ENCODE measurements around the gene HSD17B12. TPM values are rescaled to one million over a fixed set of nuclear protein-coding genes. Genes with fewer than 3 reads are reported as not detected.

Gene HSD17B12
- total and polyA plus RNA-seq, 2 of the 4 experiments (the other 2 are of a cell fraction): 38.0 to 44.6 TPM

DNA sequence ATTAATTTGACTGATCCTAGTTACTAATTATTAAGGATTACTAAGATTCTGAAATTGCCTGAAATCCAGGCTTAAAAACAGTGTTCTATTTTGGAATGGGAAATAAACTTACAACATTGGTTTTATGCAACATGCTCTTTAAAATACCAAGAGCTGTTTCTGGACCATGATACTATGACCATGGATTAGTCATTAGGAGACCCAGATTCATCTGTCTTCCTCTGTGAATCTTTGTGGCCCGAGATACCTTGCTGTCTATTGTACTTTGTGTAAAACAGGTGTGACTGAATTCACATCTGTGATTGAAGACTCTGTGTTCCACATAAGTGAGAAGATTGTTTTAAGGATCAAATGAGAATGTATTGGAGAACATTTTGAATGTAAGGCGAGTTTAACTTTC, 98.8 kb downstream of the HSD17B12 start:
- in situ Hi-C loops (cut with MboI; ENCODE audit: low sequenced_read_pairs) (no loop called here), dilution Hi-C loops (cut with HindIII; ENCODE audit: low sequenced_read_pairs, unreplicated experiment) (no loop called here), intact Hi-C loops (cut with micrococcal nuclease) (no loop called here)
- no peak overlapping the region for H2AK5ac ChIP-seq (ENCODE audit: low read depth, low read length)
- H3K9me1 ChIP-seq (ENCODE audit: insufficient read depth, low read length): no peaks in the 10 kb centered on the region
- no peak overlapping the region for H4K8ac ChIP-seq (ENCODE audit: low read depth in 2 of 2, low read length in 2 of 2)
- H3K4me3 ChIP-seq (ENCODE audit: insufficient read depth, low read depth, low read length): no peak overlapping the region
- H3K23ac ChIP-seq (ENCODE audit: low read depth, low read length): no peak overlapping the region
- H3K9me3 ChIP-seq (ENCODE audit: control insufficient read depth, insufficient read depth, low read length): 0 out of 2 replicates have a peak, but pooled peaks cover 3% of the 10 kb centered on the region
- no peak overlapping the region for H2BK15ac ChIP-seq (ENCODE audit: low read depth, low read length)
- H2AFZ ChIP-seq (replicated peaks; ENCODE audit: low read length, poor library complexity): no peak overlapping the region
- no peak overlapping the region for H3K56ac ChIP-seq (ENCODE audit: extremely low read depth, insufficient read depth, low read length)
- CTCF ChIA-PET: no interaction called here
- no peak overlapping the region for H2AK9ac ChIP-seq (replicated peaks; ENCODE audit: low read depth, low read length, poor library complexity)
- H3K9ac ChIP-seq (ENCODE audit: low read depth, low read length): no peak overlapping the region
- H3K18ac ChIP-seq (ENCODE audit: low read depth, low read length): no peak overlapping the region
- no TSS peak for BruUV-seq (replicated peaks)
- POLR2A ChIA-PET (ENCODE audit: unreplicated experiment): no interaction called here
- DNase-seq (no peak), ATAC-seq (ENCODE audit: low read depth) (no peak)
- no peak overlapping the region for H3K4ac ChIP-seq (ENCODE audit: low read depth, low read length)
- H3K36me3 ChIP-seq (ENCODE audit: control insufficient read depth, insufficient read depth, low read length): 0 out of 2 replicates have a peak, but pooled peaks cover 1% of the 10 kb centered on the region
- TF ChIP-seq MAZ (IDR thresholded peaks at IDR 0.05; ENCODE audit: borderline replicate concordance, low read depth, low read length) (no peak), NFE2L2 (IDR thresholded peaks at IDR 0.05; ENCODE audit: low read depth, low read length) (no peak), RAD21 (IDR thresholded peaks at IDR 0.05; ENCODE audit: low read length) (no peak), RFX5 (IDR thresholded peaks at IDR 0.05; ENCODE audit: low read depth, low read length) (no peak), CEBPB (IDR thresholded peaks at IDR 0.05; ENCODE audit: low read depth, low read length) (no peak), SMC3 (IDR thresholded peaks at IDR 0.05; ENCODE audit: low read depth, low read length) (no peak), BHLHE40 (IDR thresholded peaks at IDR 0.05; ENCODE audit: low read depth, low read length) (no peak), CHD1 (IDR thresholded peaks at IDR 0.05; ENCODE audit: low read depth, low read length) (no peak), MAFK (IDR thresholded peaks at IDR 0.05; ENCODE audit: low read depth, low read length) (no peak), MXI1 (IDR thresholded peaks at IDR 0.05; ENCODE audit: borderline replicate concordance, low read depth, low read length) (no peak), RCOR1 (IDR thresholded peaks at IDR 0.05; ENCODE audit: insufficient replicate concordance, low read length) (no peak), POLR2A (IDR thresholded peaks at IDR 0.05; ENCODE audit: low read depth, low read length) (no peak), FOS (IDR thresholded peaks at IDR 0.05; ENCODE audit: low read depth, low read length) (no peak)
- TF ChIP-seq, protein P1, sequence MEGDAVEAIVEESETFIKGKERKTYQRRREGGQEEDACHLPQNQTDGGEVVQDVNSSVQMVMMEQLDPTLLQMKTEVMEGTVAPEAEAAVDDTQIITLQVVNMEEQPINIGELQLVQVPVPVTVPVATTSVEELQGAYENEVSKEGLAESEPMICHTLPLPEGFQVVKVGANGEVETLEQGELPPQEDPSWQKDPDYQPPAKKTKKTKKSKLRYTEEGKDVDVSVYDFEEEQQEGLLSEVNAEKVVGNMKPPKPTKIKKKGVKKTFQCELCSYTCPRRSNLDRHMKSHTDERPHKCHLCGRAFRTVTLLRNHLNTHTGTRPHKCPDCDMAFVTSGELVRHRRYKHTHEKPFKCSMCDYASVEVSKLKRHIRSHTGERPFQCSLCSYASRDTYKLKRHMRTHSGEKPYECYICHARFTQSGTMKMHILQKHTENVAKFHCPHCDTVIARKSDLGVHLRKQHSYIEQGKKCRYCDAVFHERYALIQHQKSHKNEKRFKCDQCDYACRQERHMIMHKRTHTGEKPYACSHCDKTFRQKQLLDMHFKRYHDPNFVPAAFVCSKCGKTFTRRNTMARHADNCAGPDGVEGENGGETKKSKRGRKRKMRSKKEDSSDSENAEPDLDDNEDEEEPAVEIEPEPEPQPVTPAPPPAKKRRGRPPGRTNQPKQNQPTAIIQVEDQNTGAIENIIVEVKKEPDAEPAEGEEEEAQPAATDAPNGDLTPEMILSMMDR (conservative IDR thresholded peaks at IDR 0.05; ENCODE audit: low read depth, low read length): no peak
- TF ChIP-seq, protein P2, sequence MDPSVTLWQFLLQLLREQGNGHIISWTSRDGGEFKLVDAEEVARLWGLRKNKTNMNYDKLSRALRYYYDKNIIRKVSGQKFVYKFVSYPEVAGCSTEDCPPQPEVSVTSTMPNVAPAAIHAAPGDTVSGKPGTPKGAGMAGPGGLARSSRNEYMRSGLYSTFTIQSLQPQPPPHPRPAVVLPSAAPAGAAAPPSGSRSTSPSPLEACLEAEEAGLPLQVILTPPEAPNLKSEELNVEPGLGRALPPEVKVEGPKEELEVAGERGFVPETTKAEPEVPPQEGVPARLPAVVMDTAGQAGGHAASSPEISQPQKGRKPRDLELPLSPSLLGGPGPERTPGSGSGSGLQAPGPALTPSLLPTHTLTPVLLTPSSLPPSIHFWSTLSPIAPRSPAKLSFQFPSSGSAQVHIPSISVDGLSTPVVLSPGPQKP (IDR thresholded peaks at IDR 0.05; ENCODE audit: borderline replicate concordance, low read depth, low read length): no peak
- TF ChIP-seq, protein P3, sequence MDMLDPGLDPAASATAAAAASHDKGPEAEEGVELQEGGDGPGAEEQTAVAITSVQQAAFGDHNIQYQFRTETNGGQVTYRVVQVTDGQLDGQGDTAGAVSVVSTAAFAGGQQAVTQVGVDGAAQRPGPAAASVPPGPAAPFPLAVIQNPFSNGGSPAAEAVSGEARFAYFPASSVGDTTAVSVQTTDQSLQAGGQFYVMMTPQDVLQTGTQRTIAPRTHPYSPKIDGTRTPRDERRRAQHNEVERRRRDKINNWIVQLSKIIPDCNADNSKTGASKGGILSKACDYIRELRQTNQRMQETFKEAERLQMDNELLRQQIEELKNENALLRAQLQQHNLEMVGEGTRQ (IDR thresholded peaks at IDR 0.05; ENCODE audit: low read depth, low read length): no peak
- no peak overlapping the region for H3K4me2 ChIP-seq (ENCODE audit: low read depth, low read length)
- no peak overlapping the region for H2BK5ac ChIP-seq (ENCODE audit: low read depth, low read length, poor library complexity, severe bottlenecking)
- H2BK120ac ChIP-seq (ENCODE audit: low read depth, low read length): no peak overlapping the region
- H3K14ac ChIP-seq (replicated peaks; ENCODE audit: low read depth, low read length): no peak overlapping the region
- 92% methylated on average over 2 of the region's 2 CpGs; no CpG with 5 or more reads in 1 of the 2 experiments for WGBS, 2 experiments (ENCODE audit: extremely low coverage in 2 of 2, insufficient read length in 1 of 2)
- H3K27me3 ChIP-seq (ENCODE audit: control insufficient read depth, insufficient read depth, low read length): no peaks in the 10 kb centered on the region
- no peak overlapping the region for H4K5ac ChIP-seq (ENCODE audit: low read depth, low read length)
- no peak overlapping the region for H4K91ac ChIP-seq (ENCODE audit: insufficient read depth, low read depth, low read length)
- peaks cover 3% of the 10 kb centered on the region; the same call in 1 of the 2 replicates for H3K4me1 ChIP-seq (ENCODE audit: control insufficient read depth, insufficient read depth, low read length)
- H2BK20ac ChIP-seq (ENCODE audit: low read depth, low read length): no peak overlapping the region
- no peak overlapping the region for H3K27ac ChIP-seq (ENCODE audit: insufficient read depth, low read length)
- no peaks in the 10 kb centered on the region for H4K20me1 ChIP-seq (ENCODE audit: insufficient read depth, low read length)
- H3K79me1 ChIP-seq (ENCODE audit: low read depth in 1 of 2, low read length in 2 of 2): peaks cover 3 to 14% of the 10 kb centered on the region in 2 experiments; a peak in 3 of 4 replicates

Measured in IMR-90 (cell line).